K562 (cell line): ENCODE results near the gene NQO2. TPM values are rescaled to one million over a fixed set of nuclear protein-coding genes. Genes with fewer than 3 reads are reported as not detected.

ENCODE experiments used
- ATF2 ChIP-seq: sonication (generic); formaldehyde crosslinking; IDR thresholded peaks from 2 replicates; pipeline ENCODE4 v1.8.1; 2022; ENCODE audit warnings: missing genetic modification reagents
- FIP1L1 ChIP-seq: fragments of 200-400 bp; formaldehyde crosslinking; IDR thresholded peaks from 2 replicates; pipeline ENCODE4 v1.6.1; 2018; ENCODE audit warnings: mild to moderate bottlenecking, low read depth, low read length; ENCODE audit not compliant: poor library complexity, severe bottlenecking
- GATAD2B ChIP-seq: fragments of 450-650 bp; IDR thresholded peaks from 2 replicates; pipeline ENCODE4 v1.6.1; 2017; ENCODE audit warnings: mild to moderate bottlenecking, borderline replicate concordance
- HCFC1 ChIP-seq: IDR thresholded peaks from 2 replicates; pipeline ENCODE4 v1.6.1; 2012; ENCODE audit warnings: low read depth, low read length, improper control_type of control experiment
- HDAC1 ChIP-seq, 2 experiments: fragments of 450-650 bp; IDR thresholded peaks; 2 replicates each; pipeline ENCODE4 v1.6.1; 2016 to 2017; ENCODE audit warnings: inconsistent platforms in 1 of 2, mild to moderate bottlenecking in 1 of 2, moderate library complexity in 1 of 2
- IRF1 ChIP-seq: sonication (generic); formaldehyde crosslinking; IDR thresholded peaks from 2 replicates; pipeline ENCODE4 v1.8.0; 2022; ENCODE audit warnings: missing genetic modification reagents, mild to moderate bottlenecking, borderline replicate concordance
- KLF1 ChIP-seq: fragments of 450-650 bp; IDR thresholded peaks from 2 replicates; pipeline ENCODE4 v1.6.1; 2016; ENCODE audit warnings: missing genetic modification characterization, missing compliant biosample characterization
- MBD1 ChIP-seq: fragments of 250-450 bp; sonication (Bioruptor Pico); IDR thresholded peaks from 2 replicates; pipeline ENCODE4 v1.8.0; 2022; ENCODE audit warnings: inconsistent platforms
- MEF2D ChIP-seq: conservative IDR thresholded peaks from 2 replicates; pipeline ENCODE4 v1.6.1; 2016; ENCODE audit warnings: low read depth, missing genetic modification characterization, missing compliant biosample characterization
- NEUROD1 ChIP-seq: fragments of 150-350 bp; IDR thresholded peaks from 2 replicates; pipeline ENCODE4 v1.6.1; 2014; ENCODE audit warnings: borderline replicate concordance, low read length, low read depth; ENCODE audit not compliant: partially characterized antibody
- NFIX ChIP-seq: fragments of 250-450 bp; sonication (Bioruptor Pico); IDR thresholded peaks from 2 replicates; pipeline ENCODE4 v1.4.0; 2020; ENCODE audit warnings: low read depth, mild to moderate bottlenecking, moderate library complexity
- NR2C1 ChIP-seq, 2 experiments: fragments of 450-650 bp; IDR thresholded peaks; 2 replicates each; pipeline ENCODE4 v1.6.1; 2017; ENCODE audit warnings: mild to moderate bottlenecking in 2 of 2, antibody characterized with exemption in 1 of 2, inconsistent platforms in 1 of 2, missing compliant biosample characterization in 1 of 2, missing genetic modification characterization in 1 of 2
- PTRF ChIP-seq: fragments of 450-650 bp; IDR thresholded peaks from 2 replicates; pipeline ENCODE4 v1.6.1; 2016; ENCODE audit warnings: mild to moderate bottlenecking, missing genetic modification characterization, missing compliant biosample characterization
- SIRT6 ChIP-seq: IDR thresholded peaks from one replicate; pipeline ENCODE4 v1.6.1; 2012; ENCODE audit warnings: low read depth, mild to moderate bottlenecking, control low read depth, inconsistent platforms, low read length, moderate library complexity
- ZKSCAN1 ChIP-seq: fragments of 150-350 bp; IDR thresholded peaks from 2 replicates; pipeline ENCODE4 v1.6.1; 2016; ENCODE audit warnings: low read depth, low read length
- polyA plus RNA-seq, 8 experiments: library from polyadenylated mRNA; depleted of rRNA in 4 of 8; stranded (reverse) in 5 of 8; unstranded in 3 of 8; fragments of >200 nt; fragmentation: Nextera tagmentation in 2 of 8; fragmentation: Illumina TruSeq in 1 of 8; extraction: Ambion mirVana in 2 of 8; extraction: Trizol in 1 of 8; gene quantifications; 2 replicates each; pipeline versions ENCODE4 v1.2.1 to v1.2.3, GENCODE V29; 2011 to 2014; ENCODE audit warnings: inconsistent platforms in 1 of 8, missing spikeins in 1 of 8
- total RNA-seq, 7 experiments: library from RNA; depleted of rRNA in 6 of 7; stranded (reverse); fragments of >200 nt in 6 of 7; fragmentation: Illumina TruSeq in 2 of 7; extraction: Trizol in 2 of 7; gene quantifications; 2 replicates each; pipeline versions ENCODE4 v1.2.1 to v1.2.3, GENCODE V29; 2011 to 2021; ENCODE audit warnings: low replicate concordance in 1 of 7
- TF ChIP-seq, protein P1 (sequence below), 2 experiments: IDR thresholded peaks; 2 replicates each; pipeline ENCODE4 v1.6.1; 2011; ENCODE audit warnings: borderline replicate concordance in 1 of 2, control low read depth in 1 of 2, low read depth in 1 of 2, low read length in 1 of 2, mild to moderate bottlenecking in 1 of 2, mixed read lengths in 1 of 2, moderate library complexity in 1 of 2; ENCODE audit not compliant: insufficient read depth in 1 of 2, insufficient read length in 1 of 2, poor library complexity in 1 of 2, severe bottlenecking in 1 of 2; ENCODE audit errors: extremely low read depth in 1 of 2
- TF ChIP-seq, protein P2 (sequence below): sonication (generic); formaldehyde crosslinking; IDR thresholded peaks from 2 replicates; pipeline ENCODE4 v1.8.0; 2022; ENCODE audit warnings: mild to moderate bottlenecking, missing genetic modification reagents

The NQO2 gene
- total and polyA plus RNA-seq, 9 of the 15 experiments (the other 6 are each of a cell fraction or from before 2014, with no cell fraction given) = 54.6 to 214 (median 116) TPM

GRCh38 chr6:2971420-2972218 is 28.1 kb upstream of the NQO2 start, which contains the start of gene SERPINB6 (continued):
- TF ChIP-seq ATF2 (CRISPR knock-in tag) (no peak), NFIX (CRISPR knock-in tag) (no peak; the same call in 1 of the 2 replicates), MEF2D (no peak; the same call in 1 of the 2 replicates), HDAC1 (IDR thresholded peaks at IDR 0.05) (no peak; a peak in 1 of 4 replicates), NR2C1 (IDR thresholded peaks at IDR 0.05) (no peak; the same call in 1 of the 2 replicates), NR2C1 (tag; IDR thresholded peaks at IDR 0.05) (peak; percentile 63), SIRT6 (no peak), NEUROD1 (no peak), MBD1 (CRISPR knock-in tag) (no peak), IRF1 (0 out of 2 replicates have a peak, but pooled peaks have one; percentile 61), HCFC1 (no peak), FIP1L1 (peak; percentile 80), KLF1 (tag) (0 out of 2 replicates have a peak, but pooled peaks have one; percentile 39), ZKSCAN1 (no peak), GATAD2B (no peak; the same call in 1 of the 2 replicates), PTRF (tag) (no peak)
- TF ChIP-seq, protein P1, sequence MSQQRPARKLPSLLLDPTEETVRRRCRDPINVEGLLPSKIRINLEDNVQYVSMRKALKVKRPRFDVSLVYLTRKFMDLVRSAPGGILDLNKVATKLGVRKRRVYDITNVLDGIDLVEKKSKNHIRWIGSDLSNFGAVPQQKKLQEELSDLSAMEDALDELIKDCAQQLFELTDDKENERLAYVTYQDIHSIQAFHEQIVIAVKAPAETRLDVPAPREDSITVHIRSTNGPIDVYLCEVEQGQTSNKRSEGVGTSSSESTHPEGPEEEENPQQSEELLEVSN (IDR thresholded peaks at IDR 0.05; ENCODE audit: borderline replicate concordance in 1 of 2, extremely low read depth in 1 of 2, insufficient read depth in 1 of 2, insufficient read length in 1 of 2, low read depth in 1 of 2, low read length in 1 of 2, poor library complexity in 1 of 2, severe bottlenecking in 1 of 2) = peak in 1 of 2 experiments; percentile 49
- TF ChIP-seq, protein P2, sequence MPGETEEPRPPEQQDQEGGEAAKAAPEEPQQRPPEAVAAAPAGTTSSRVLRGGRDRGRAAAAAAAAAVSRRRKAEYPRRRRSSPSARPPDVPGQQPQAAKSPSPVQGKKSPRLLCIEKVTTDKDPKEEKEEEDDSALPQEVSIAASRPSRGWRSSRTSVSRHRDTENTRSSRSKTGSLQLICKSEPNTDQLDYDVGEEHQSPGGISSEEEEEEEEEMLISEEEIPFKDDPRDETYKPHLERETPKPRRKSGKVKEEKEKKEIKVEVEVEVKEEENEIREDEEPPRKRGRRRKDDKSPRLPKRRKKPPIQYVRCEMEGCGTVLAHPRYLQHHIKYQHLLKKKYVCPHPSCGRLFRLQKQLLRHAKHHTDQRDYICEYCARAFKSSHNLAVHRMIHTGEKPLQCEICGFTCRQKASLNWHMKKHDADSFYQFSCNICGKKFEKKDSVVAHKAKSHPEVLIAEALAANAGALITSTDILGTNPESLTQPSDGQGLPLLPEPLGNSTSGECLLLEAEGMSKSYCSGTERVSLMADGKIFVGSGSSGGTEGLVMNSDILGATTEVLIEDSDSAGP = no peak
